GM18519 (cell line): ENCODE measurements around the gene OR2B3.
A peak's percentile ranks its signal among the peaks of the same experiment; 100 is the strongest.
"Not testable (repeated sequence)": the region's sequence is repeated elsewhere in the genome, so short reads cannot be mapped to it uniquely, and the experiment has no call there.

Experiments
- ATAC-seq: cut with Tn5 transposase; IDR thresholded peaks from one replicate; pipeline ENCODE4 v1.9.1; 2021; ENCODE audit warnings: mild to moderate bottlenecking, moderate library complexity; ENCODE audit not compliant: unreplicated experiment, low FRiP score

Gene OR2B3, protein sequence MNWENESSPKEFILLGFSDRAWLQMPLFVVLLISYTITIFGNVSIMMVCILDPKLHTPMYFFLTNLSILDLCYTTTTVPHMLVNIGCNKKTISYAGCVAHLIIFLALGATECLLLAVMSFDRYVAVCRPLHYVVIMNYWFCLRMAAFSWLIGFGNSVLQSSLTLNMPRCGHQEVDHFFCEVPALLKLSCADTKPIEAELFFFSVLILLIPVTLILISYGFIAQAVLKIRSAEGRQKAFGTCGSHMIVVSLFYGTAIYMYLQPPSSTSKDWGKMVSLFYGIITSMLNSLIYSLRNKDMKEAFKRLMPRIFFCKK

DNA sequence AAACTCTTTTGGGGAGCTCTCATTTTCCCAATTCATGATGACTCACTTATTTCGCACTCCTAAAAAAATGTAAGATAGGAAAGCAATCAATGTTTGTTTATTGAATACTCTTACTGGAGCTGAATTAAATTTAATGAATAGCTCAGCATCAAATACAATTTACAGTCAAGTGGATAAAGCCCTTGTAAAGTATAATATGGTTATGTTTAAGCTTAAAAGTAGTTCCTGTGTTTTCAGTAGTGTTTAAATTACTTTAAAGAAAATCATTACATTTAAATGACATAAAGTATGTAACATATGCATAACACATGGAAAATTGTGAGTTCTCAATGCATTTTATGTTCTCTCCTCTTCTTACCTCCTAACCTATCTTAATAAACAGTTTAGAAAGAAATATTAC, at the start of gene OR2B3:
Gene OR2B3, minus strand, starts transcription at position 101 of the 400 bp plus-strand sequence. Its CDS starts 65 bp downstream, at position 36.
- no peak for ATAC-seq

DNA sequence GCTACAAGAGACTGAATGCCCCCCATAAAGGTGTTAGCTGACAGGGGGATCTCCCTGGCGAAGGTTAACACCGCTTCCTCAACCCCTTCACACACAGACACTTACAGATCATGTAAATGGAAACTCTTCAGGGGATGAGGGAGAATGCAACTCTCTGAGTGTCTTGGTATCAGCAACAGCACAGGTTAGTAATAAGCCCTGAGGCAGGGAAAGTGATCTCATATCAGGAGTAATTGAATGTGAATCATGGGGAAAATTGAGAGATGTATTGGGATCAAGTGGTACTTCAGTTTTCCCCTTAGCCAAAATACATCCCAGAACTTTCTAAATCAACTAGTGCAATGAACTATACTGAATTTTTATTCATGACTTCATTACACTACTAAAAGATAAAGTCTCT, 44.6 kb upstream of the OR2B3 start:
- ATAC-seq, result no peak

DNA sequence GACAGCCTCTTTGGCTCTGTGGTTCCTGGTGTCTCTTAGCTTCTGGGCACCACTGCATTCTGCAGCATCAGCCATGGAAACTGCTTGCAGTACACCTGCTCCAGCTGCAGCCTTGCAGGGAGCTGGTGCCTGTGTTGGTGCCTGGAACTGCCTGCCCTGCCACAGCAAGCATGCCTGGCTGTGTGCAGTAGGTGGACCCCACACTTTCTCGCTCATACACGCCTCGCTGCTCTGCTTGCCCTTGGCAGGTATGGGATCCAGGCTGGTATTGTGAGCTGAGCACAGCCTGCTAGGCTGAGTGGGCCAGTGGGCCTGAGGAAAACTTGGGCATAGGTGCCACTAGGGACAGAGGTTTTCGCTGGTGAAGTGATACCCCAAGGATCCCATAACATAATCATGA, 43.5 kb upstream of the OR2B3 start:
- ATAC-seq, result no peak

DNA sequence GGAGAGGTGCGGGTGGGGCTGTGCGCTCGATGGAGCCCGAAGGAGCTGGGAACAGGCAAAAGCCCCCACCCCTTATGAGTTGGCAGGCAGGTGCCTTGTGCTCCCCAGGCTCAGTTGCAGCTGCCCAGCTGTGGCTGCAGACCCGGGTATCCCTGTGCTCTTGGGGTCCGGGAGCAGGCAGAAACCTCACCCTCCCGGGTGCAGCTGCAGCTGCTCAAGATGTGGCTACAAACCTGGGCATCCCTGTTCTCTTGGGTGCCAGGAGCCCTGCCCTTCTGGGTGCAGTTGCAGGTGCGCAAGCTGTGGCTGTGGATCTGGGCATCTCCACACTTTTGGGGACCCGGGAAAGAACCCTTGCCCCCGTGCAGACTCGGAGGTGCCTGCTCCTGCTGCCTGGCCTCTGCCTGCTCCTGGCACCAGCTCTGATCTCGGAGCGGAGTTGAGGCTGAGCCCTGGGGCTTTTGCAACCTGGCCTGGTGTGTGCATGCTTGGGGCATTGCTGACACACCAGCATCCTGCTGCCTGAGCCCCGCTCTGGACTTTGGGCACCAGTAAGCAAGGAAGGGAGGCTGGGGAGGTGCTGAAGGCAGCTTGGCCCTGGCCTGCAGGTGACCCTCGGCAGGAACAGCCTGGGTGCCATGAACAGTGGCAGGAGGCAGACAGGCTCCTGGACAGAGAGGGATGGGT, 42.4 kb upstream of the OR2B3 start:
- no peak for ATAC-seq

DNA sequence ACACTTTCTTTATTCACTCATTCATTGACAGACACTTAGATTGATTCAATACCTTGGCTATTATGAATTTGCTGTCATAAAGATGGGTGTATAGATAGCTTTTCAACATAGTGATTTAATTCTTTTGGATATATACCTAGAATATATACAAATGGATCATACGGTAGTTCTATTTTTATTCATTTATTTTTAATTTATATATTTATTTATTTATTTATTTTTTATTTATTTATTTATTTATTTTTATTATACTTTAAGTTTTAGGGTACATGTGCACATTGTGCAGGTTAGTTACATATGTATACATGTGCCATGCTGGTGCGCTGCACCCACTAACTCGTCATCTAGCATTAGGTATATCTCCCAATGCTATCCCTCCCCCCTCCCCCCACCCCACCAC, 27.9 kb upstream of the OR2B3 start:
- not testable (repeated sequence) for ATAC-seq

DNA sequence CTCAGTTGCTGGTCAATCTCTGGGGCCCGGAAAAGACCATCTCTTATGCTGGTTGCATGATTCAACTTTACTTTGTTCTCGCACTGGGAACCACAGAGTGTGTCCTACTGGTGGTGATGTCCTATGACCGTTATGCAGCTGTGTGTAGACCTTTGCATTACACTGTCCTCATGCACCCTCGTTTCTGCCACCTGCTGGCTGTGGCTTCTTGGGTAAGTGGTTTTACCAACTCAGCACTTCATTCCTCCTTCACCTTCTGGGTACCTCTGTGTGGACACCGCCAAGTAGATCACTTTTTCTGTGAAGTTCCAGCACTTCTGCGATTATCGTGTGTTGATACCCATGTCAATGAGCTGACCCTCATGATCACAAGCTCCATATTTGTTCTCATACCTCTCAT, 25.0 kb upstream of the OR2B3 start:
- ATAC-seq, result no peak

DNA sequence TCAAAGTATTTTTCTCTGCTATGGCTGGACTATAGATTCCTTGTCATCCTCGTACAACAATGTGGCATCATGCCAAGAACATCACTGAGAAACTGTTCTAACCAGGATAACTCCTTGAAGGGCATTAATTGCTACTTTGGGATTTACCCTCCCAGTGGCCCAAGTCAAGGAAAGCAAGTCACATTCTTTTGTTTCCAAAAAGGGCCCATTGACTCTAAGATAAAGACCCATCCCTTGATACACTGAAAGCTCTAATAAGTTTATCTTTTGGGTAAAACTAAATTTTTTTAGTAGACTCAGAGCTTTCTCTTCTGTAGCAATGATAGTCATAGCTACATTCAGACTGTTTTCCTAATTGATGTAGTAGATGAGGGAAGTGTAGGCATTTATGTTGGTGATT, 20.6 kb upstream of the OR2B3 start, which contains the start of gene OR2J3:
Gene OR2J3, plus strand, starts transcription at position 301 of the 400 bp plus-strand sequence. CDS start 3,833 bp downstream, outside the sequence.
- no peak for ATAC-seq

DNA sequence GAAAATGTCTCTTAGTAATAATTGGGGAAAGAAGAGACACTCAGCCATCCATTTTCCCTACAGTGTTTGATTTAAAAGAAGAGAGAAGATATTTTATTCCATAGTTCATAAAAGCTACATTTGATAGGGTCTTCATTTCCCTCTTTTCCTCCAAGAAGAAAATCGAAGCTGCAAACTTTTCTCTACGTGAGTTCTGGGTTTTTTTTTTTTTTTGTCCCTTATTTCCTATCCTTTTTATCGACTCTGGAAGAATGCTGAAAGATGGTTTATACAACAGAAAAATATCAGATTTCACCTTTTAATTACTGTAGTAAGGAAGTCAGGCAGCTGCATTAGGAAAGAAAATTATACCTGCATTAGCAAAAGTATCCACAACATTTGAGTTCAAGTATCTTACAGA, 12.1 kb upstream of the OR2B3 start, which contains the start of gene OR2J1:
Gene OR2J1, plus strand, starts transcription at position 301 of the 400 bp plus-strand sequence. CDS start 1,453 bp downstream, outside the sequence.
- no peak for ATAC-seq

DNA sequence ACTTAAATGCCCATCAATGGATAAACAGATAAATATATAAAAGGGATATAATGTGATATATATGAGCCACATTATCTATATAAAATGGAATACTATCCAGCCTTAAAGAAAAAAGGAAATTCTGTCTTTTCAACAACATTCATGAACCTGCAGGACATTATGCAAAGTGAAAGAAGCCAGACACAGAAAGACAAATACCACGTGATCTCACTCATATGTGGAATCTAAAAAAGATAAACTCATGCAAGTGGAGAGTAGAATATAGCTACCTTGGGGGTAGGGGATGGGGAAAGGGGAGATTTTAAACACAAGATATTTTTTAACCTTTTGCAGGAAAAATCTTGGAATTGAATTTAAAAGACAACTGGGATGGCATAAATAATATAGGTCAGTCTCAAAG, 10.7 kb upstream of the OR2B3 start:
- no peak for ATAC-seq

DNA sequence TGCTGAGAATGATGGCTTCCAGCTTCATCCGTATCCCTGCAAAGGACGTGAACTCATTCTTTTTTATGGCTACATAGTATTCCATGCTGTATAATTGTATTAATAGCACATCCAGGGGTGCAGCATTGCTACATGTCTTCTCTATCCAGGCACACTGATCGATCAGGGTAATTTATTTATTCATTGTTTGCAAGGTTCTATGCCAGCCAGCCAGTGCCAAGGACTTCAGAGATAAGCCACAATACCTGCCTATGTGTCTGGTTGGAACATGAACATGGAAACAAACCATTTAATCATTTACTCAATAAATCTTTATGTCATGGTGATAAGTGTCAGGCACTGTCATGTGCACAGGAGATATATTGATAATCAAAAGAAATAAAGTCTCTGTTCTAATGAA, 5.8 kb upstream of the OR2B3 start:
- ATAC-seq, result no peak

DNA sequence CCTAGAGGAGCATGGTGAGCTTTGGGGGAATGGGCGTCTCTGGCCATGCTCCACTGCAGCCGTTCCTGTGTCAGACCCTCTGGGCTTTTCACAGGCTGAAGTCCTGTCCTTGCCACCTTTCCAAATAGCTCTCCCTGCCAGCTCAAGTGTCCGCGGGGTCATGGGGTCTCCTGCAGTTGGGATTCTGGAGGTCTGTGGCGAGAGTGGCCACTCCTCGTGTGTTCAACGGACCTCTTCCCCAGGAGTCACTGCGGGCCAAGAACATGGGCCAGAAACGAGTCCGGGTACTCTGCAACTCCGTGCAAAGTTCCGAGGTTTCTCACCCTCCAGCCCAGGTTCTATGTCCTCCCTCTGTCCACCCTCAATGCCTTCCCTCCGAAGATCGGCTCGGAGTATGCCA, 4.7 kb downstream of the OR2B3 start:
- no peak for ATAC-seq

DNA sequence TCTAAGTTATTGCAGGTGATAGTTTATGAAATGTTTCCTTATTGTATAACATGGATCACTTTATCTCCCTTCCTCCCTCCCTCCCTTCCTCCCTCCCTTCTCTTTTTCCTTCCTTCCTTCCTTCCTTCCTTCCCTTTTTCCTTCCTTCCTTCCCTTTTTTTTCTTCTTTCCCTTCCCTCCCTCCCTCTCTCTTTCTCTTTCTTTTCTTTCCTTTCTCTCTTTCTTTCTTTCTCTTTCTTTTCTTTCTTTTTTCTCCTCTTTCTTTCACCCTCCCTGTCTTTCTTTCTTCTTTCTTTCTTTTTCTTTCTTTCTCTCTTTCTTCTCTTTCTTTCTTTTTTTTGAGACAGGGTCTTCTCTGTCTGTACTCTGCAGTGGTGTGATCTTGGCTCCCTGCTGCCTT, 5.8 kb downstream of the OR2B3 start:
- no peak for ATAC-seq

DNA sequence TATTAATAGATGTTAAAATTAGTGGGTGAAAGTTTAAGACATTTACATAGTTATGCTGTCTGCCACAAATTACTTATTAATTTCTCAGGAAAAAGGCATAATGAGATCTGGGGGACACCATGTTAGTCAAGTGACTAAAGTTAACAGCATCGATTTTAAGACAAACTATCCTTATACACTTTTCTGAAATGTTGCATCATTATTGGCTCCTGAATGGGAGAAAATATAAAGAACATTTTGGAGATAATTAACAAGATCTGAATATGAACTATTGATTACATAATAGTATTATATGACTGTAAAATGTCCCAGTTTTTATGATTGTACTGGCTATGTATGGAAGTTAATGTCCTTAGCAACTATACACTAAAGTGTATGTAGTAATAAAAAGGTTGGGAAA, 7.9 kb downstream of the OR2B3 start:
- no peak for ATAC-seq

DNA sequence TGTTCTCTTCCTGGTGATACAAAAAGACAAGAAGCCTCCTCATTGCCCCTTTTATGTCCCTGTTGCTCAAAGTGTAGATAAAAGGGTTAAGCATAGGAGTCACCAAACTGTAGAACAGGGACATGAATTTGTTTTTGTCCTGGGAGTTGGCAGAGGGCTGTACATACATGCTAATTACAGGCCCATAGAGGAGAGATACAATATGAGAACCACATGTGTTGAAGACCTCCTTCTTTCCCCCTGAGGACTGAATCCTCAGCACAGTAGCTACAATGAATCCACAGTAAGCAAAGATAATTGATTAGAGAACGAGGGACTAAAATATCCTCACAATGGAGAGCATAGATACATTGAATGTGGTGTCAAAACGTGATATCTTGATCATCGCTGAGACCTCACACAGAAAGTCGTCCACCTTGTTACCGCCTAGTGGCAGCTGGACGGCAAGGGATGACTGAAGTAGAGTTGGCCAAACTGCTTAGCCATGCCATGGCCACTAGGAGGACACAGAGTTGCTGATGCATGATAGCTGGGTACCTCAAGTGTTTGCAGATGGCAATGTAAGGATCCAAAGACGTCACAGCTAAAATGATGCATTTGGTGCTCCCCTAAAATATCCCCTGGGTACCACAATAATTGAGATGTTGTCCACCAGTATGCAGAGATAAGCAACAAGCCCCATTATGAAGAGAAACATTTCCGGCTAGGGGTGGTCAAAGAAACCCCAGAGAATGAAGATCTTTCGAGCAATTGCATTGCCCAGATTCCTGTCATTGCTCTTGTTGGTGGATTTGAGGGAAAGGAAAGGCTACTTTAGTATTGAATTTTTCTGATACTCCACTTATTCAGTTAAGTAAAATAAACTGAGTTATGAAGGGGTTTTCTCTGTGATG, 15.0 kb downstream of the OR2B3 start:
- peak; percentile 46 for ATAC-seq

DNA sequence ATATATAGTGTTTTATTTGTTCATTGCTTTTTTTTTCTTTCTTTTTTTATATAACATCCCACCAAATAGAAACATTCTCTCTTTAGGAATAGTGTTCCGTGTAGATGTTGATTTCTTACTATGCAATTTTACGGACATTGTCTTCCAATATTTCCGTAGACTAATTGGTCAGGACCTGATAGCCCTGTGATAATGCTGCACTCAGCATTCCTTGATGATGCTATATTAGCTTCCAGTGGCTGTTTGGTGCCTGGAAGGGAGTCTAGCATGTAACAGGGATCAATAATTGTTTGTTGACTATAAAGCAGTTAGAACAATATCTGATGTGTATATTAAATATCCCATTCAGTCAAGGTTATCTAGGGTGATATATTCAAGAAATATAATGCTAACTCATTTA, 35.4 kb downstream of the OR2B3 start:
- no peak for ATAC-seq

DNA sequence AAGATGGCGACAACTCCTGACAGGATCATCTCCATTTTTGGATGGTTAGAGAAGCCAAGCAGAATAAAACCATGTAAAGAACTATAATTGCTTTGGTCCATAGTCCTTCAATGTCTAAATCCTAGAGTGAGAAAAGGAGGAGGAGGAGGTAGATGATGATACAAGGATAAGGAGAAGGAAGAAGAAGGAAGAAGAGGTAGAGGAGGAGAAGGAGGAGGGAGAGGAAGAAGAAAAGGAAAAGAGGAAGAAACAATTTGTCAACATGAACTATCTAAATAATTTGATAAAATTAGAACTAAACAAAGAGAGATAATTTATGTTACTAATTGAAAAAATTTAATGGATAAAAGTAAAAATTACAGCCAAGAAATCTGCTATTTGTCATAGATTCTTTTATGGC, 42.0 kb downstream of the OR2B3 start, which contains the start of gene OR2W1:
Gene OR2W1, minus strand, starts transcription at position 101 of the 400 bp plus-strand sequence. Its CDS starts 0 bp downstream, at position 101.
- no peak for ATAC-seq
